ENCODE data around the gene KCNJ3. TPM values are rescaled to one million over a fixed set of nuclear protein-coding genes. Genes with fewer than 3 reads are reported as not detected.

Gene KCNJ3
- total and polyA plus RNA-seq, 2 of the 13 experiments (the other 11 are each of a cell fraction or from before 2014, with no cell fraction given) = not detected

DNA sequence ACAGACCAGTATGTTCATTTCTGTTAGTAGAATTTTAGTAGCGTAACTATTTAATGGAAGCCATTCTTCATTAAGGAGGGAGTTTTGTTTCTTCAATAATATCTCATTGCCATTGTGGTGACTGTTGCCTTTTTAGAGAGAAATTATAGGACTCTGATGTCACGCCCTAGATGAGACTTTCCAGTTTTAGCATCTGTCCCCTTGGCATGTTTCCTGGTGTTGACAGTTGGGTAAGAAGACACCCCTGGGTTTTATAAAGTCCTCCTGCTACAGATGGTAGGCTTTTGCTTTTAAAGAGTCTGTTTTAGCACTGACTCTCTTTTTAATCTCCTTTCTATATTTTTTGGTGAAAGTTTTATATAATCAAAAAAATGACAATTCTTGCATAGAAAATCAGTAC, 41.9 kb downstream of the KCNJ3 start:
- DNase-seq (ENCODE audit: low spot score) = no peak
- H3K79me2 ChIP-seq (ENCODE audit: insufficient read depth, low read length) = no peaks in the 10 kb centered on the region
- H3K4me3 ChIP-seq (replicated peaks in 1 of 3; ENCODE audit: insufficient read depth in 1 of 3, low read depth in 2 of 3, low read length in 3 of 3) = no peak overlapping the region
- H3K36me3 ChIP-seq (replicated peaks in 1 of 2; ENCODE audit: control insufficient read depth in 1 of 2, insufficient read depth in 2 of 2, low read length in 2 of 2) = no peaks in the 10 kb centered on the region
- H3K9me3 ChIP-seq (ENCODE audit: low read length) = no peaks in the 10 kb centered on the region
- in situ Hi-C loops (cut with HindIII; ENCODE audit: extremely low pct_ligation_motif_present, low pct_unique_long_range_greater_than_20kb) (no loop called here), intact Hi-C loops (cut with micrococcal nuclease; ENCODE audit: unreplicated experiment) (no loop called here)
- no peak overlapping the region for H3K27ac ChIP-seq (ENCODE audit: extremely low read length, insufficient read depth, low read length)
- CTCF ChIA-PET (ENCODE audit: low intra/inter-chr PET ratio, low total read pairs) = no interaction called here
- no peak for FAIRE-seq
- TF ChIP-seq DNMT3B (CRISPR knock-in tag; conservative IDR thresholded peaks at IDR 0.05) (no peak), NCOA2 (CRISPR knock-in tag; IDR thresholded peaks at IDR 0.05) (no peak), KMT2B (CRISPR knock-in tag; IDR thresholded peaks at IDR 0.05) (no peak), SPEN (CRISPR knock-in tag; IDR thresholded peaks at IDR 0.05; ENCODE audit: low read depth) (no peak)
- TF ChIP-seq, protein P1, sequence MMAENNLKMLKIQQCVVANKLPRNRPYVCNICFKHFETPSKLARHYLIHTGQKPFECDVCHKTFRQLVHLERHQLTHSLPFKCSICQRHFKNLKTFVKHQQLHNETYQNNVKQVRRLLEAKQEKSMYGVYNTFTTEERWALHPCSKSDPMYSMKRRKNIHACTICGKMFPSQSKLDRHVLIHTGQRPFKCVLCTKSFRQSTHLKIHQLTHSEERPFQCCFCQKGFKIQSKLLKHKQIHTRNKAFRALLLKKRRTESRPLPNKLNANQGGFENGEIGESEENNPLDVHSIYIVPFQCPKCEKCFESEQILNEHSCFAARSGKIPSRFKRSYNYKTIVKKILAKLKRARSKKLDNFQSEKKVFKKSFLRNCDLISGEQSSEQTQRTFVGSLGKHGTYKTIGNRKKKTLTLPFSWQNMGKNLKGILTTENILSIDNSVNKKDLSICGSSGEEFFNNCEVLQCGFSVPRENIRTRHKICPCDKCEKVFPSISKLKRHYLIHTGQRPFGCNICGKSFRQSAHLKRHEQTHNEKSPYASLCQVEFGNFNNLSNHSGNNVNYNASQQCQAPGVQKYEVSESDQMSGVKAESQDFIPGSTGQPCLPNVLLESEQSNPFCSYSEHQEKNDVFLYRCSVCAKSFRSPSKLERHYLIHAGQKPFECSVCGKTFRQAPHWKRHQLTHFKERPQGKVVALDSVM (CRISPR knock-in tag; IDR thresholded peaks at IDR 0.05) = no peak
- no peak overlapping the region for H2AFZ ChIP-seq (ENCODE audit: low read length)
- H3K9ac ChIP-seq (ENCODE audit: insufficient read depth, low read depth, low read length) = no peak overlapping the region
- no peak overlapping the region for H3K4me2 ChIP-seq (ENCODE audit: low read depth, low read length)
- 28% methylated on average over 2 of the region's 2 CpGs for WGBS (ENCODE audit: low lambda C conversion rate)
- ATAC-seq = no peak
- H3K27me3 ChIP-seq (ENCODE audit: control insufficient read depth in 1 of 2, insufficient read depth in 2 of 2, low read length in 2 of 2) = no peaks in the 10 kb centered on the region; a peak in 1 of 5 replicates
- no peaks in the 10 kb centered on the region for H4K20me1 ChIP-seq (ENCODE audit: insufficient read depth, low read length)
- POLR2A ChIA-PET = no interaction called here
- BruUV-seq (replicated peaks) = no TSS peak
- no peaks in the 10 kb centered on the region for H3K4me1 ChIP-seq (ENCODE audit: insufficient read depth, low read length)

DNA sequence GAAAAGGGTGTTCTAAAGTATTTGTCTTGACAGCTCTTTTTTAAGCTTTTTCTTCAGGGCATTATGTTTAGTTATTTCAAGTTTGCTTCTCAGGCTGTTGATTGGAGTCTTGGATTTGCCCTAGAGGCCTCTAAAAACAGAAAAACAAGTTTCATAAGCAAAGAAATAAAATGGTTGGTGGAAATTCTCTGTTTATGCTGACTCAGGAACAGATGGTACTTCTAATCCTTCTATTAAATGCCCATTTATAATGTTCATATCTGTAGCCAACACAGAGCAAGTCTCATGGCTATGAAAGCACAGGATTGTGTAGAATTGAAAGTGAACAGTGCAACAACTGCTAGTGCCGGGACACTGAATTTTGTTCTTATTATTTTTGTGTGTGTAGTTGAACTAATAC, 60.4 kb downstream of the KCNJ3 start:
- Histone ChIP-seq H3K79me2 (ENCODE audit: insufficient read depth, low read length) (no peaks in the 10 kb centered on the region), H4K20me1 (ENCODE audit: insufficient read depth, low read length) (no peaks in the 10 kb centered on the region), H3K4me3 (replicated peaks in 1 of 3; ENCODE audit: insufficient read depth in 1 of 3, low read depth in 2 of 3, low read length in 3 of 3) (no peak overlapping the region), H2AFZ (ENCODE audit: low read length) (no peak overlapping the region), H3K4me2 (ENCODE audit: low read depth, low read length) (no peak overlapping the region), H3K36me3 (replicated peaks in 1 of 2; ENCODE audit: control insufficient read depth in 1 of 2, insufficient read depth in 2 of 2, low read length in 2 of 2) (no peaks in the 10 kb centered on the region), H3K27ac (ENCODE audit: extremely low read length, insufficient read depth, low read length) (no peak overlapping the region), H3K27me3 (ENCODE audit: control insufficient read depth in 1 of 2, insufficient read depth in 2 of 2, low read length in 2 of 2) (no peaks in the 10 kb centered on the region; a peak in 1 of 5 replicates), H3K9me3 (ENCODE audit: low read length) (no peaks in the 10 kb centered on the region), H3K9ac (ENCODE audit: insufficient read depth, low read depth, low read length) (no peak overlapping the region), H3K4me1 (ENCODE audit: insufficient read depth, low read length) (no peaks in the 10 kb centered on the region)
- in situ Hi-C loops (cut with HindIII; ENCODE audit: extremely low pct_ligation_motif_present, low pct_unique_long_range_greater_than_20kb) = no loop called here
- ATAC-seq (no peak), DNase-seq (ENCODE audit: low spot score) (no peak), FAIRE-seq (no peak)
- CTCF ChIA-PET (ENCODE audit: low intra/inter-chr PET ratio, low total read pairs) = no interaction called here
- 0% methylated on average over 1 of the region's 1 CpG for WGBS (ENCODE audit: low lambda C conversion rate)
- POLR2A ChIA-PET = no interaction called here
- TF ChIP-seq STAT5B (CRISPR knock-in tag; IDR thresholded peaks at IDR 0.05) = no peak
- TF ChIP-seq MAFF (IDR thresholded peaks at IDR 0.05; ENCODE audit: low read depth, low read length) = peak; percentile 88
- no peak for TF ChIP-seq ZNF337 (CRISPR knock-in tag; IDR thresholded peaks at IDR 0.05; ENCODE audit: borderline replicate concordance, low read depth)
- TF ChIP-seq, protein P2, sequence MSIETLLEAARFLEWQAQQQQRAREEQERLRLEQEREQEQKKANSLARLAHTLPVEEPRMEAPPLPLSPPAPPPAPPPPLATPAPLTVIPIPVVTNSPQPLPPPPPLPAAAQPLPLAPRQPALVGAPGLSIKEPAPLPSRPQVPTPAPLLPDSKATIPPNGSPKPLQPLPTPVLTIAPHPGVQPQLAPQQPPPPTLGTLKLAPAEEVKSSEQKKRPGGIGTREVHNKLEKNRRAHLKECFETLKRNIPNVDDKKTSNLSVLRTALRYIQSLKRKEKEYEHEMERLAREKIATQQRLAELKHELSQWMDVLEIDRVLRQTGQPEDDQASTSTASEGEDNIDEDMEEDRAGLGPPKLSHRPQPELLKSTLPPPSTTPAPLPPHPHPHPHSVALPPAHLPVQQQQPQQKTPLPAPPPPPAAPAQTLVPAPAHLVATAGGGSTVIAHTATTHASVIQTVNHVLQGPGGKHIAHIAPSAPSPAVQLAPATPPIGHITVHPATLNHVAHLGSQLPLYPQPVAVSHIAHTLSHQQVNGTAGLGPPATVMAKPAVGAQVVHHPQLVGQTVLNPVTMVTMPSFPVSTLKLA (IDR thresholded peaks at IDR 0.05) = no peak
- no peak for TF ChIP-seq ZMYM2 (CRISPR knock-in tag; IDR thresholded peaks at IDR 0.05)
- peak; percentile 82 to 94 for TF ChIP-seq MAFK (conservative IDR thresholded peaks at IDR 0.05 in 1 of 2, IDR thresholded peaks at IDR 0.05 in 1 of 2; ENCODE audit: low read length in 2 of 2)
- TF ChIP-seq ZSCAN20 (CRISPR knock-in tag; IDR thresholded peaks at IDR 0.05; ENCODE audit: borderline replicate concordance) = no peak
- TF ChIP-seq MXD4 (CRISPR knock-in tag; IDR thresholded peaks at IDR 0.05) = no peak
- intact Hi-C loops (cut with micrococcal nuclease; ENCODE audit: unreplicated experiment) = no loop called here
- no TSS peak for BruUV-seq (replicated peaks)
